ENCODE data around the gene BNC2. TPM values are rescaled to one million over a fixed set of nuclear protein-coding genes. Genes with fewer than 3 reads are reported as not detected.
A peak's percentile ranks its signal among the peaks of the same experiment; 100 is the strongest.

BNC2 gene
- polyA plus RNA-seq, 1 donor from 2014 or later: not detected

GRCh38 chr9:16386007-16386826, 484.3 kb downstream of the BNC2 start:
- no peaks in the 10 kb centered on the region for H3K36me3 Mint-ChIP-seq
- H3K4me1 Mint-ChIP-seq: no peaks in the 10 kb centered on the region
- no peak overlapping the region for H3K27ac Mint-ChIP-seq
- no peak overlapping the region for H3K4me3 Mint-ChIP-seq
- H3K27me3 Mint-ChIP-seq: no peaks in the 10 kb centered on the region
- peaks cover 0 to 13% (median 3%) of the 10 kb centered on the region in 3 donors for H3K9me3 Mint-ChIP-seq

GRCh38 chr9:16385590-16385989, 484.9 kb downstream of the BNC2 start:
- H3K4me1 Mint-ChIP-seq: no peaks in the 10 kb centered on the region
- no peak overlapping the region for H3K4me3 Mint-ChIP-seq
- no peak overlapping the region for H3K27ac Mint-ChIP-seq
- no peaks in the 10 kb centered on the region for H3K27me3 Mint-ChIP-seq
- H3K9me3 Mint-ChIP-seq: peaks cover 0 to 13% (median 3%) of the 10 kb centered on the region in 3 donors
- no peaks in the 10 kb centered on the region for H3K36me3 Mint-ChIP-seq

- no peak overlapping the region for H3K4me3 Mint-ChIP-seq
- H3K36me3 Mint-ChIP-seq: no peaks in the 10 kb centered on the region
- no peaks in the 10 kb centered on the region for H3K4me1 Mint-ChIP-seq
- no peak overlapping the region for H3K27ac Mint-ChIP-seq
- peaks cover 0 to 13% (median 3%) of the 10 kb centered on the region in 3 donors for H3K9me3 Mint-ChIP-seq
- H3K27me3 Mint-ChIP-seq: no peaks in the 10 kb centered on the region
These were observed 485.5 kb downstream of the BNC2 start for GRCh38 chr9:16384993-16385392.

- Mint-ChIP-seq H3K36me3 (peaks cover under 1% of the 10 kb centered on the region), H3K27me3 (no peaks in the 10 kb centered on the region), H3K4me1 (no peaks in the 10 kb centered on the region), H3K27ac (no peak overlapping the region), H3K9me3 (peaks cover 5 to 10% (median 9%) of the 10 kb centered on the region in 3 donors), H3K4me3 (no peak overlapping the region)
These were observed 493.2 kb downstream of the BNC2 start for GRCh38 chr9:16377311-16377710.

GRCh38 chr9:16371306-16371705, 499.2 kb downstream of the BNC2 start:
- peaks cover 2% of the 10 kb centered on the region for H3K27me3 Mint-ChIP-seq
- H3K36me3 Mint-ChIP-seq: peaks cover 2% of the 10 kb centered on the region
- peaks cover 5% of the 10 kb centered on the region in 3 donors for H3K9me3 Mint-ChIP-seq
- H3K4me1 Mint-ChIP-seq: peaks cover 0 to 3% (median 0%) of the 10 kb centered on the region in 3 donors
- H3K27ac Mint-ChIP-seq: no peak overlapping the region
- peak overlapping the region in 1 of 4 donors; percentile 14 for H3K4me3 Mint-ChIP-seq

- H3K9me3 Mint-ChIP-seq: peaks cover 3 to 5% (median 5%) of the 10 kb centered on the region in 3 donors
- H3K4me3 Mint-ChIP-seq: no peak overlapping the region
- H3K27me3 Mint-ChIP-seq: peaks cover 2% of the 10 kb centered on the region
- peaks cover 0 to 7% (median 0%) of the 10 kb centered on the region in 3 donors for H3K4me1 Mint-ChIP-seq
- H3K36me3 Mint-ChIP-seq: peaks cover 2% of the 10 kb centered on the region
- no peak overlapping the region for H3K27ac Mint-ChIP-seq
These were observed 499.8 kb downstream of the BNC2 start for GRCh38 chr9:16370647-16371046.

- Mint-ChIP-seq H3K27me3 (peaks cover 2% of the 10 kb centered on the region), H3K4me3 (no peak overlapping the region), H3K36me3 (peaks cover 2% of the 10 kb centered on the region), H3K27ac (no peak overlapping the region), H3K4me1 (peaks cover 0 to 7% (median 0%) of the 10 kb centered on the region in 3 donors), H3K9me3 (peaks cover 3 to 11% (median 9%) of the 10 kb centered on the region in 3 donors)
These were observed 501.0 kb downstream of the BNC2 start for GRCh38 chr9:16369427-16369826.

GRCh38 chr9:16368237-16369087, 502.0 kb downstream of the BNC2 start:
- Mint-ChIP-seq H3K27ac (no peak overlapping the region), H3K9me3 (peaks cover 0 to 11% (median 9%) of the 10 kb centered on the region in 3 donors), H3K27me3 (peaks cover 2% of the 10 kb centered on the region), H3K4me1 (peaks cover 0 to 7% (median 0%) of the 10 kb centered on the region in 3 donors), H3K36me3 (peaks cover 2% of the 10 kb centered on the region), H3K4me3 (no peak overlapping the region)

- no peak overlapping the region for H3K27ac Mint-ChIP-seq
- H3K36me3 Mint-ChIP-seq: peaks cover 2% of the 10 kb centered on the region
- H3K4me1 Mint-ChIP-seq: peaks cover 0 to 7% (median 0%) of the 10 kb centered on the region in 3 donors
- peaks cover 0 to 11% (median 7%) of the 10 kb centered on the region in 3 donors for H3K9me3 Mint-ChIP-seq
- H3K4me3 Mint-ChIP-seq: no peak overlapping the region
- H3K27me3 Mint-ChIP-seq: peaks cover 2% of the 10 kb centered on the region
These were observed 502.8 kb downstream of the BNC2 start for GRCh38 chr9:16367605-16368231.

- peaks cover 0 to 4% (median 0%) of the 10 kb centered on the region in 3 donors for H3K4me1 Mint-ChIP-seq
- H3K9me3 Mint-ChIP-seq: peaks cover 0 to 9% (median 7%) of the 10 kb centered on the region in 3 donors
- no peak overlapping the region for H3K27ac Mint-ChIP-seq
- H3K27me3 Mint-ChIP-seq: no peaks in the 10 kb centered on the region
- H3K36me3 Mint-ChIP-seq: no peaks in the 10 kb centered on the region
- no peak overlapping the region for H3K4me3 Mint-ChIP-seq
These were observed 506.1 kb downstream of the BNC2 start for GRCh38 chr9:16364347-16364746.

GRCh38 chr9:16363916-16364315, 506.6 kb downstream of the BNC2 start:
- no peak overlapping the region for H3K4me3 Mint-ChIP-seq
- peaks cover 2 to 12% (median 10%) of the 10 kb centered on the region in 3 donors for H3K9me3 Mint-ChIP-seq
- H3K27ac Mint-ChIP-seq: no peak overlapping the region
- H3K4me1 Mint-ChIP-seq: peaks cover 0 to 4% (median 0%) of the 10 kb centered on the region in 3 donors
- no peaks in the 10 kb centered on the region for H3K27me3 Mint-ChIP-seq
- no peaks in the 10 kb centered on the region for H3K36me3 Mint-ChIP-seq

- Mint-ChIP-seq H3K36me3 (no peaks in the 10 kb centered on the region), H3K4me3 (no peak overlapping the region), H3K27ac (no peak overlapping the region), H3K9me3 (peaks cover 2 to 10% (median 10%) of the 10 kb centered on the region in 3 donors), H3K27me3 (no peaks in the 10 kb centered on the region), H3K4me1 (peaks cover 0 to 4% (median 0%) of the 10 kb centered on the region in 3 donors)
These were observed 507.2 kb downstream of the BNC2 start for GRCh38 chr9:16363073-16363781.

- no peak overlapping the region for H3K27ac Mint-ChIP-seq
- no peaks in the 10 kb centered on the region for H3K36me3 Mint-ChIP-seq
- peaks cover 0 to 4% (median 0%) of the 10 kb centered on the region in 3 donors for H3K4me1 Mint-ChIP-seq
- no peak overlapping the region for H3K4me3 Mint-ChIP-seq
- H3K9me3 Mint-ChIP-seq: peaks cover 2 to 10% (median 10%) of the 10 kb centered on the region in 3 donors
- H3K27me3 Mint-ChIP-seq: no peaks in the 10 kb centered on the region
These were observed 508.5 kb downstream of the BNC2 start for GRCh38 chr9:16361939-16362338.

GRCh38 chr9:16361118-16361517, 509.4 kb downstream of the BNC2 start:
- no peak overlapping the region for H3K27ac Mint-ChIP-seq
- H3K4me3 Mint-ChIP-seq: no peak overlapping the region
- H3K27me3 Mint-ChIP-seq: no peaks in the 10 kb centered on the region
- H3K36me3 Mint-ChIP-seq: no peaks in the 10 kb centered on the region
- H3K9me3 Mint-ChIP-seq: peaks cover 2 to 10% (median 10%) of the 10 kb centered on the region in 3 donors
- H3K4me1 Mint-ChIP-seq: peaks cover 0 to 3% (median 0%) of the 10 kb centered on the region in 3 donors

Measured in IgD-negative memory B cell (primary cell).